H9 (cell line): ENCODE results near the gene MRPS11. TPM values are rescaled to one million over a fixed set of nuclear protein-coding genes. Genes with fewer than 3 reads are reported as not detected.

ENCODE experiments used
- DNase-seq: peaks from one replicate; pipeline ENCODE4 v3.0.0-alpha.2; 2017
- H2AFZ ChIP-seq: one replicate; pipeline ENCODE4 v1.6.1; 2013; ENCODE audit warnings: mild to moderate bottlenecking, low read length, control low read depth, moderate library complexity
- H2AK5ac ChIP-seq: 2 replicates; pipeline ENCODE4 v1.6.1; 2013; ENCODE audit warnings: low read length, control low read depth, mixed read lengths; ENCODE audit not compliant: insufficient read length
- H2BK120ac ChIP-seq: one replicate; pipeline ENCODE4 v1.6.1; 2013; ENCODE audit warnings: low read depth, mild to moderate bottlenecking, low read length, control low read depth, inconsistent platforms; ENCODE audit not compliant: poor library complexity, severe bottlenecking
- H2BK12ac ChIP-seq: 2 replicates; pipeline ENCODE4 v1.6.1; 2013; ENCODE audit warnings: low read length, control low read depth, mixed read lengths, low read depth; ENCODE audit not compliant: insufficient read length
- H2BK15ac ChIP-seq: 2 replicates; pipeline ENCODE4 v1.6.1; 2013; ENCODE audit warnings: low read depth, low read length, control low read depth
- H2BK20ac ChIP-seq: one replicate; pipeline ENCODE4 v1.6.1; 2013; ENCODE audit warnings: low read depth, mild to moderate bottlenecking, low read length, control low read depth, inconsistent platforms; ENCODE audit not compliant: poor library complexity, severe bottlenecking
- H2BK5ac ChIP-seq: 2 replicates; pipeline ENCODE4 v1.6.1; 2013; ENCODE audit warnings: low read length, control low read depth, mixed read lengths; ENCODE audit not compliant: insufficient read length
- H3K14ac ChIP-seq: 2 replicates; pipeline ENCODE4 v1.6.1; 2013; ENCODE audit warnings: low read length, control low read depth; ENCODE audit not compliant: insufficient read depth
- H3K18ac ChIP-seq: 2 replicates; pipeline ENCODE4 v1.6.1; 2013; ENCODE audit warnings: low read depth, mild to moderate bottlenecking, mixed read lengths, low read length, control low read depth; ENCODE audit not compliant: insufficient read length
- H3K23ac ChIP-seq: 2 replicates; pipeline ENCODE4 v1.6.1; 2013; ENCODE audit warnings: low read length, control low read depth, mixed read lengths, low read depth; ENCODE audit not compliant: insufficient read length
- H3K23me2 ChIP-seq: 2 replicates; pipeline ENCODE4 v1.6.1; 2013; ENCODE audit warnings: low read depth, mild to moderate bottlenecking, mixed read lengths, low read length, control low read depth; ENCODE audit not compliant: insufficient read length, poor library complexity, severe bottlenecking
- H3K27ac ChIP-seq: 2 replicates; pipeline ENCODE4 v1.5.1; 2013; ENCODE audit warnings: low read length, control low read depth, mixed read lengths, low read depth; ENCODE audit not compliant: insufficient read length
- H3K27me3 ChIP-seq: 2 replicates; pipeline ENCODE4 v1.6.1; 2013; ENCODE audit warnings: low read length, control low read depth, inconsistent platforms; ENCODE audit not compliant: insufficient read depth
- H3K4ac ChIP-seq: 2 replicates; pipeline ENCODE4 v1.6.1; 2013; ENCODE audit warnings: low read depth, mild to moderate bottlenecking, control low read depth, inconsistent platforms, low read length, moderate library complexity
- H3K4me1 ChIP-seq: 2 replicates; pipeline ENCODE4 v1.6.1; 2013; ENCODE audit warnings: low read length, control low read depth, inconsistent platforms; ENCODE audit not compliant: insufficient read depth
- H3K4me2 ChIP-seq: 2 replicates; pipeline ENCODE4 v1.6.1; 2013; ENCODE audit warnings: low read length, control low read depth, mixed read lengths; ENCODE audit not compliant: insufficient read length, insufficient read depth
- H3K56ac ChIP-seq: 2 replicates; pipeline ENCODE4 v1.6.1; 2013; ENCODE audit warnings: low read depth, mild to moderate bottlenecking, mixed read lengths, low read length, control low read depth; ENCODE audit not compliant: insufficient read length
- H3K79me1 ChIP-seq: 2 replicates; pipeline ENCODE4 v1.6.1; 2013; ENCODE audit warnings: low read depth, mild to moderate bottlenecking, moderate library complexity, low read length, control low read depth, inconsistent platforms; ENCODE audit not compliant: insufficient read depth, poor library complexity, severe bottlenecking
- H3K79me2 ChIP-seq: 2 replicates; pipeline ENCODE4 v1.6.1; 2013; ENCODE audit warnings: low read length, control low read depth, inconsistent platforms; ENCODE audit not compliant: insufficient read depth
- H3K9ac ChIP-seq: 2 replicates; pipeline ENCODE4 v1.6.1; 2013; ENCODE audit warnings: low read length, control low read depth, mixed read lengths; ENCODE audit not compliant: insufficient read length; ENCODE audit errors: extremely low read depth
- H3K9me3 ChIP-seq: one replicate; pipeline ENCODE4 v1.6.1; 2013; ENCODE audit warnings: low read depth, low read length, inconsistent platforms; ENCODE audit not compliant: control insufficient read depth
- H3T11ph ChIP-seq: one replicate; pipeline ENCODE4 v1.6.1; 2013; ENCODE audit warnings: mild to moderate bottlenecking, low read length, control low read depth, inconsistent platforms
- H4K20me1 ChIP-seq: one replicate; pipeline ENCODE4 v1.6.1; 2013; ENCODE audit not compliant: control insufficient read depth, insufficient read length, insufficient read depth
- H4K5ac ChIP-seq: 2 replicates; pipeline ENCODE4 v1.6.1; 2013; ENCODE audit warnings: low read depth, mild to moderate bottlenecking, mixed read lengths, low read length, control low read depth; ENCODE audit not compliant: insufficient read length
- H4K8ac ChIP-seq: replicated peaks from 2 replicates; pipeline ENCODE4 v1.6.1; 2013; ENCODE audit warnings: low read length, control low read depth, mixed read lengths, low read depth; ENCODE audit not compliant: insufficient read length
- H4K91ac ChIP-seq: 2 replicates; pipeline ENCODE4 v1.6.1; 2013; ENCODE audit warnings: low read depth, mild to moderate bottlenecking, moderate library complexity, mixed read lengths, low read length, control low read depth; ENCODE audit not compliant: insufficient read length
- H3K27ac Mint-ChIP-seq, 3 experiments: 2 replicates in 2 of 3; 3 replicates in 1 of 3; pipeline ENCODE4 v1.8.0; 2020 to 2021; ENCODE audit warnings: mixed read lengths in 3 of 3, mild to moderate bottlenecking in 1 of 3, moderate library complexity in 1 of 3
- H3K27me3 Mint-ChIP-seq: 2 replicates; pipeline ENCODE4 v1.8.0; 2021; ENCODE audit warnings: low read depth, mild to moderate bottlenecking, moderate library complexity, mixed read lengths
- H3K36me3 Mint-ChIP-seq, 3 experiments: 2 replicates in 2 of 3; 3 replicates in 1 of 3; pipeline ENCODE4 v1.8.0; 2020 to 2021; ENCODE audit warnings: low read depth in 3 of 3, mixed read lengths in 3 of 3; ENCODE audit not compliant: insufficient read depth in 1 of 3
- H3K4me1 Mint-ChIP-seq, 2 experiments: 2 replicates each; pipeline ENCODE4 v1.8.0; 2020; ENCODE audit warnings: mixed read lengths in 2 of 2
- H3K4me3 Mint-ChIP-seq, 2 experiments: 2 replicates in 1 of 2; 3 replicates in 1 of 2; pipeline ENCODE4 v1.8.0; 2020 to 2021; ENCODE audit warnings: mild to moderate bottlenecking in 2 of 2, mixed read lengths in 2 of 2, moderate library complexity in 1 of 2
- H3K9me3 Mint-ChIP-seq, 2 experiments: 2 replicates in 1 of 2; 3 replicates in 1 of 2; pipeline ENCODE4 v1.8.0; 2020; ENCODE audit warnings: mild to moderate bottlenecking in 2 of 2, mixed read lengths in 2 of 2, moderate library complexity in 1 of 2
- CTCF ChIP-seq: fragments of 200-600 bp; sonication (generic); conservative IDR thresholded peaks from 3 replicates; pipeline ENCODE4 v1.8.0; 2021; ENCODE audit warnings: antibody characterized with exemption, mild to moderate bottlenecking
- WGBS: extraction: QIAGEN DNeasy Blood & Tissue Kit; methylation state at CpG from one replicate; pipeline ENCODE4 v1.1.7; 2013; ENCODE audit warnings: missing lambda C conversion rate, low lambda C conversion rate, mixed read lengths; ENCODE audit not compliant: insufficient read length; ENCODE audit errors: extremely low coverage; 5-methylcytosine and 5-hydroxymethylcytosine counted together
- total RNA-seq: library from RNA; stranded (reverse); gene quantifications from 2 replicates; pipeline ENCODE4 v1.2.1, GENCODE V29; 2021

MRPS11 gene
- total RNA-seq, 1 experiment from 2014 or later: 54.5 TPM

DNA sequence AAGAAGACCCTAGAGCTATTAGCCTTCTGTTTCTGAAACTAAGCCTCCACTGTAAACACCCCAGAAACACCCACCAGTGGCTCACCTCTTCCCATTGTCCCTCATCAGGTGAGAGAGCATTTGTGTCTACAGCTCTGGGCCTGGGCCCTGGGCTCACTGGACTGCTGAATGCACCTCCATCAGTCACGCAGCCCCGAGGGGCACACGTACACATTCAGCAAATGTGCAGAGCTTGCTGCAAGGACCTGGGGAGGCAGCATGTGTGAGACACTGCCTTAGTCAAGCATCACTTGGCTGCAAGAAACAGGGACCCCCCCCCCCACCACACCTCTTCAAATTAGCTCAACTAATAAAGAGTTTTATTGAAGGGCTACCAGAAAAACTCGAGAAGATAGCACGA is 29.3 kb upstream of the MRPS11 start:
- peaks cover 14 to 25% of the 10 kb centered on the region in 2 experiments for H3K4me1 Mint-ChIP-seq
- H3K4me3 Mint-ChIP-seq: no peak overlapping the region
- Histone ChIP-seq H2BK20ac (no peak overlapping the region), H4K20me1 (no peaks in the 10 kb centered on the region), H3K27ac (no peak overlapping the region), H3K23me2 (no peaks in the 10 kb centered on the region), H3K4ac (no peak overlapping the region), H2BK15ac (no peak overlapping the region), H3T11ph (no peak overlapping the region), H3K4me1 (peaks cover 2% of the 10 kb centered on the region; the same call in 1 of the 2 replicates), H3K79me1 (no peaks in the 10 kb centered on the region), H2BK120ac (no peak overlapping the region), H3K79me2 (no peaks in the 10 kb centered on the region), H2BK12ac (no peak overlapping the region), H3K14ac (no peak overlapping the region), H4K91ac (no peak overlapping the region), H3K56ac (no peak overlapping the region), H3K23ac (no peak overlapping the region), H2AK5ac (no peak overlapping the region), H3K27me3 (no peaks in the 10 kb centered on the region), H3K9me3 (no peaks in the 10 kb centered on the region), H2AFZ (no peak overlapping the region), H3K4me2 (no peak overlapping the region), H3K18ac (no peak overlapping the region), H3K9ac (no peak overlapping the region), H4K8ac (no peak overlapping the region), H4K5ac (no peak overlapping the region), H2BK5ac (no peak overlapping the region)
- TF ChIP-seq CTCF: no peak
- H3K36me3 Mint-ChIP-seq: no peaks in the 10 kb centered on the region
- no peak overlapping the region for H3K27ac Mint-ChIP-seq
- no peak for DNase-seq
- peaks cover 4% of the 10 kb centered on the region in 2 experiments; a peak in 4 of 5 replicates for H3K9me3 Mint-ChIP-seq
- WGBS: no CpG with 5 or more reads among the region's 5 CpGs
- H3K27me3 Mint-ChIP-seq: peaks cover 27% of the 10 kb centered on the region
